K562 (cell line): ENCODE measurements around the gene CENPT. TPM values are rescaled to one million over a fixed set of nuclear protein-coding genes. Genes with fewer than 3 reads are reported as not detected.

Experiments
- RB1 ChIP-seq: fragments of 450-650 bp; IDR thresholded peaks from 2 replicates; pipeline ENCODE4 v1.6.1; 2017; ENCODE audit warnings: low read depth, mild to moderate bottlenecking
- polyA plus RNA-seq, 8 experiments: library from polyadenylated mRNA; depleted of rRNA in 4 of 8; stranded (reverse) in 5 of 8; unstranded in 3 of 8; fragments of >200 nt; fragmentation: Nextera tagmentation in 2 of 8; fragmentation: Illumina TruSeq in 1 of 8; extraction: Ambion mirVana in 2 of 8; extraction: Trizol in 1 of 8; gene quantifications; 2 replicates each; pipeline versions ENCODE4 v1.2.1 to v1.2.3, GENCODE V29; 2011 to 2014; ENCODE audit warnings: inconsistent platforms in 1 of 8, missing spikeins in 1 of 8
- total RNA-seq, 7 experiments: library from RNA; depleted of rRNA in 6 of 7; stranded (reverse); fragments of >200 nt in 6 of 7; fragmentation: Illumina TruSeq in 2 of 7; extraction: Trizol in 2 of 7; gene quantifications; 2 replicates each; pipeline versions ENCODE4 v1.2.1 to v1.2.3, GENCODE V29; 2011 to 2021; ENCODE audit warnings: low replicate concordance in 1 of 7
- TF ChIP-seq, protein P1 (sequence below): fragments of 450-650 bp; conservative IDR thresholded peaks from 2 replicates; pipeline ENCODE4 v1.6.1; 2016; ENCODE audit warnings: missing genetic modification characterization, low read depth, mild to moderate bottlenecking, missing compliant biosample characterization, moderate library complexity
- TF ChIP-seq, protein P2 (sequence below), 2 experiments: fragments of 250-450 bp in 1 of 2; fragments of 450-650 bp in 1 of 2; sonication (Bioruptor Pico) in 1 of 2; IDR thresholded peaks; 2 replicates each; pipeline versions ENCODE4 v1.6.1 to v1.8.0; 2016 to 2021; ENCODE audit warnings: mild to moderate bottlenecking in 2 of 2, moderate library complexity in 2 of 2, missing compliant biosample characterization in 1 of 2, missing genetic modification characterization in 1 of 2
- TF ChIP-seq, protein P3 (sequence below): fragments of 450-650 bp; IDR thresholded peaks from 2 replicates; pipeline ENCODE4 v1.6.1; 2016; ENCODE audit warnings: mild to moderate bottlenecking, moderate library complexity

The CENPT gene
- total and polyA plus RNA-seq, 9 of the 15 experiments (the other 6 are each of a cell fraction or from before 2014, with no cell fraction given) = 3.6 to 94.2 (median 44.1) TPM

DNA sequence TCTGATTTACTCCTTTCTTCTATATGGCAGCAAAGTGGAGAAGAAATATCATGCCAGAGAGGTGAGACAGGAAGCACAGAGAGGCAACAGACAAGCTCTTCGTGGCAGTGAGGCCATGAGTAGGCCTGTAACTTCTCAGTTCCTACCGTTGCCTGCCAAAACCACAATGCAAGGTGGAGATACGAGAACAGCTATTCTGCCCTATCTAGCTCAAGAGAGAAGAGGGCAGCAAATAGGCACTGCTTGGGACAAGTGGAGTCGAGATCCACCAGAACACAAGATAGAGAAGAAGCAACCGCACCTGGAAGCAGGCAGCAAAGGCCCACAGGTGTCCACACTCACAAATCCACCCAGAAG, 66.0 kb downstream of the CENPT start (continued):
- TF ChIP-seq, protein P1, sequence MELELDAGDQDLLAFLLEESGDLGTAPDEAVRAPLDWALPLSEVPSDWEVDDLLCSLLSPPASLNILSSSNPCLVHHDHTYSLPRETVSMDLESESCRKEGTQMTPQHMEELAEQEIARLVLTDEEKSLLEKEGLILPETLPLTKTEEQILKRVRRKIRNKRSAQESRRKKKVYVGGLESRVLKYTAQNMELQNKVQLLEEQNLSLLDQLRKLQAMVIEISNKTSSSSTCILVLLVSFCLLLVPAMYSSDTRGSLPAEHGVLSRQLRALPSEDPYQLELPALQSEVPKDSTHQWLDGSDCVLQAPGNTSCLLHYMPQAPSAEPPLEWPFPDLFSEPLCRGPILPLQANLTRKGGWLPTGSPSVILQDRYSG (tag) = 0 out of 2 replicates have a peak, but pooled peaks have one; percentile 34
- TF ChIP-seq RB1 = no peak
- TF ChIP-seq, protein P2, sequence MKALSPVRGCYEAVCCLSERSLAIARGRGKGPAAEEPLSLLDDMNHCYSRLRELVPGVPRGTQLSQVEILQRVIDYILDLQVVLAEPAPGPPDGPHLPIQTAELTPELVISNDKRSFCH (CRISPR knock-in tag; IDR thresholded peaks at IDR 0.05) = no peak
- TF ChIP-seq, protein P2 (tag; IDR thresholded peaks at IDR 0.05) = peak; percentile 64; the same call in 1 of the 2 replicates
- TF ChIP-seq, protein P3, sequence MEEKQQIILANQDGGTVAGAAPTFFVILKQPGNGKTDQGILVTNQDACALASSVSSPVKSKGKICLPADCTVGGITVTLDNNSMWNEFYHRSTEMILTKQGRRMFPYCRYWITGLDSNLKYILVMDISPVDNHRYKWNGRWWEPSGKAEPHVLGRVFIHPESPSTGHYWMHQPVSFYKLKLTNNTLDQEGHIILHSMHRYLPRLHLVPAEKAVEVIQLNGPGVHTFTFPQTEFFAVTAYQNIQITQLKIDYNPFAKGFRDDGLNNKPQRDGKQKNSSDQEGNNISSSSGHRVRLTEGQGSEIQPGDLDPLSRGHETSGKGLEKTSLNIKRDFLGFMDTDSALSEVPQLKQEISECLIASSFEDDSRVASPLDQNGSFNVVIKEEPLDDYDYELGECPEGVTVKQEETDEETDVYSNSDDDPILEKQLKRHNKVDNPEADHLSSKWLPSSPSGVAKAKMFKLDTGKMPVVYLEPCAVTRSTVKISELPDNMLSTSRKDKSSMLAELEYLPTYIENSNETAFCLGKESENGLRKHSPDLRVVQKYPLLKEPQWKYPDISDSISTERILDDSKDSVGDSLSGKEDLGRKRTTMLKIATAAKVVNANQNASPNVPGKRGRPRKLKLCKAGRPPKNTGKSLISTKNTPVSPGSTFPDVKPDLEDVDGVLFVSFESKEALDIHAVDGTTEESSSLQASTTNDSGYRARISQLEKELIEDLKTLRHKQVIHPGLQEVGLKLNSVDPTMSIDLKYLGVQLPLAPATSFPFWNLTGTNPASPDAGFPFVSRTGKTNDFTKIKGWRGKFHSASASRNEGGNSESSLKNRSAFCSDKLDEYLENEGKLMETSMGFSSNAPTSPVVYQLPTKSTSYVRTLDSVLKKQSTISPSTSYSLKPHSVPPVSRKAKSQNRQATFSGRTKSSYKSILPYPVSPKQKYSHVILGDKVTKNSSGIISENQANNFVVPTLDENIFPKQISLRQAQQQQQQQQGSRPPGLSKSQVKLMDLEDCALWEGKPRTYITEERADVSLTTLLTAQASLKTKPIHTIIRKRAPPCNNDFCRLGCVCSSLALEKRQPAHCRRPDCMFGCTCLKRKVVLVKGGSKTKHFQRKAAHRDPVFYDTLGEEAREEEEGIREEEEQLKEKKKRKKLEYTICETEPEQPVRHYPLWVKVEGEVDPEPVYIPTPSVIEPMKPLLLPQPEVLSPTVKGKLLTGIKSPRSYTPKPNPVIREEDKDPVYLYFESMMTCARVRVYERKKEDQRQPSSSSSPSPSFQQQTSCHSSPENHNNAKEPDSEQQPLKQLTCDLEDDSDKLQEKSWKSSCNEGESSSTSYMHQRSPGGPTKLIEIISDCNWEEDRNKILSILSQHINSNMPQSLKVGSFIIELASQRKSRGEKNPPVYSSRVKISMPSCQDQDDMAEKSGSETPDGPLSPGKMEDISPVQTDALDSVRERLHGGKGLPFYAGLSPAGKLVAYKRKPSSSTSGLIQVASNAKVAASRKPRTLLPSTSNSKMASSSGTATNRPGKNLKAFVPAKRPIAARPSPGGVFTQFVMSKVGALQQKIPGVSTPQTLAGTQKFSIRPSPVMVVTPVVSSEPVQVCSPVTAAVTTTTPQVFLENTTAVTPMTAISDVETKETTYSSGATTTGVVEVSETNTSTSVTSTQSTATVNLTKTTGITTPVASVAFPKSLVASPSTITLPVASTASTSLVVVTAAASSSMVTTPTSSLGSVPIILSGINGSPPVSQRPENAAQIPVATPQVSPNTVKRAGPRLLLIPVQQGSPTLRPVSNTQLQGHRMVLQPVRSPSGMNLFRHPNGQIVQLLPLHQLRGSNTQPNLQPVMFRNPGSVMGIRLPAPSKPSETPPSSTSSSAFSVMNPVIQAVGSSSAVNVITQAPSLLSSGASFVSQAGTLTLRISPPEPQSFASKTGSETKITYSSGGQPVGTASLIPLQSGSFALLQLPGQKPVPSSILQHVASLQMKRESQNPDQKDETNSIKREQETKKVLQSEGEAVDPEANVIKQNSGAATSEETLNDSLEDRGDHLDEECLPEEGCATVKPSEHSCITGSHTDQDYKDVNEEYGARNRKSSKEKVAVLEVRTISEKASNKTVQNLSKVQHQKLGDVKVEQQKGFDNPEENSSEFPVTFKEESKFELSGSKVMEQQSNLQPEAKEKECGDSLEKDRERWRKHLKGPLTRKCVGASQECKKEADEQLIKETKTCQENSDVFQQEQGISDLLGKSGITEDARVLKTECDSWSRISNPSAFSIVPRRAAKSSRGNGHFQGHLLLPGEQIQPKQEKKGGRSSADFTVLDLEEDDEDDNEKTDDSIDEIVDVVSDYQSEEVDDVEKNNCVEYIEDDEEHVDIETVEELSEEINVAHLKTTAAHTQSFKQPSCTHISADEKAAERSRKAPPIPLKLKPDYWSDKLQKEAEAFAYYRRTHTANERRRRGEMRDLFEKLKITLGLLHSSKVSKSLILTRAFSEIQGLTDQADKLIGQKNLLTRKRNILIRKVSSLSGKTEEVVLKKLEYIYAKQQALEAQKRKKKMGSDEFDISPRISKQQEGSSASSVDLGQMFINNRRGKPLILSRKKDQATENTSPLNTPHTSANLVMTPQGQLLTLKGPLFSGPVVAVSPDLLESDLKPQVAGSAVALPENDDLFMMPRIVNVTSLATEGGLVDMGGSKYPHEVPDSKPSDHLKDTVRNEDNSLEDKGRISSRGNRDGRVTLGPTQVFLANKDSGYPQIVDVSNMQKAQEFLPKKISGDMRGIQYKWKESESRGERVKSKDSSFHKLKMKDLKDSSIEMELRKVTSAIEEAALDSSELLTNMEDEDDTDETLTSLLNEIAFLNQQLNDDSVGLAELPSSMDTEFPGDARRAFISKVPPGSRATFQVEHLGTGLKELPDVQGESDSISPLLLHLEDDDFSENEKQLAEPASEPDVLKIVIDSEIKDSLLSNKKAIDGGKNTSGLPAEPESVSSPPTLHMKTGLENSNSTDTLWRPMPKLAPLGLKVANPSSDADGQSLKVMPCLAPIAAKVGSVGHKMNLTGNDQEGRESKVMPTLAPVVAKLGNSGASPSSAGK = peak; percentile 68
